ENCODE data around the gene COP1. TPM values are rescaled to one million over a fixed set of nuclear protein-coding genes. Genes with fewer than 3 reads are reported as not detected.

The COP1 gene
- total RNA-seq, 4 donors from 2014 or later = 46.2 to 76.3 (median 50.5) TPM

DNA sequence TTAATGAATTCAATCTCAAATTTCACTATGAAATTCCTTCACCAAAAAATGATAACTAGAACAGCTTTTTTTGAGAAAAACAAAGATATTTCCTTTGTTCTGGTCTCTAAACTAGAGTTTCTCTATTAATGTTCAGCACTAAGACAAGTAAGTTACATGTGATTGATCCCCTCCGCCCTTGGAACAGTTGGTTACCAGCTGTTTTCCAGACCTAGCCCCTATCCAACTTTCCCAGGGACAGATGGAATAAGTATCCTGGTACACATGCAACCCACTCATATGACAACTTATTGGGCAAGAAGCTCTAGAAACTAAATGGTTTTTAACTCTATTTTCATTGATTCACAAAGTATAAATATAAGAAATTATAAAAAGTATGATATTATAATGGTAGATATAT is 140.4 kb downstream of the COP1 start:
- WGBS, 2 donors = 83 to 85% methylated on average over 1 of the region's 1 CpG
- TF ChIP-seq CTCF (IDR thresholded peaks at IDR 0.05) = no peak
- TF ChIP-seq POLR2A (IDR thresholded peaks at IDR 0.05) = no peak
- H3K4me3 ChIP-seq (ENCODE audit: low read depth, poor library complexity, severe bottlenecking) = no peak overlapping the region
- intact Hi-C loops (cut with DNase I; ENCODE audit: low total_unique reads) = no loop called here
- DNase-seq (ENCODE audit: low spot score in 2 of 2) = no peak

DNA sequence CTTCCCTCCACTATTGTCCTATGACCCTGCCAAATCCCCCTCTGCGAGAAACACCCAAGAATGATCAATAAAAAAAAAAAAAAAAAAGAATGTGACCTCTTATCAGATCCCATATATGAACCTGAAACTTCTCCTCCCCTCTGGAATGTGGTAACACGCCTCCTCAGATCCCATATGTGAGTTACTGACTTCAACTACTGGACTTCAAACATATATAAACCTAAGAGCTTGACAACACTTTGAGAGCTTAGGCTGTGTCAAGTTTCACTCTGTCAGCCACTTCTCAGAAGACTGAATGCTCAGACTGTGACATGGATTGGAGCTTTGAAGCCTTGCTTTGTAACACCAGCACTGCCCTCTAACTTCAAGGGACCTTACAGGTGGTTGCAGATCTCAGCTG is 148.4 kb downstream of the COP1 start:
- WGBS, 2 donors = 72 to 73% methylated on average over 2 of the region's 2 CpGs

GRCh38 chr1:176056312-176056711 is 150.8 kb downstream of the COP1 start:
- 66 to 80% methylated on average over 3 of the region's 3 CpGs for WGBS, 2 donors
- TF ChIP-seq CTCF (IDR thresholded peaks at IDR 0.05) (no peak), POLR2A (IDR thresholded peaks at IDR 0.05) (no peak)
- no peak overlapping the region for H3K4me3 ChIP-seq (ENCODE audit: low read depth, poor library complexity, severe bottlenecking)
- no peak for DNase-seq (ENCODE audit: low spot score in 2 of 2)
- intact Hi-C loops (cut with DNase I; ENCODE audit: low total_unique reads) = no loop called here

More for the DNA sequence above, 148.4 kb downstream of the COP1 start:
- TF ChIP-seq POLR2A (IDR thresholded peaks at IDR 0.05) (no peak), CTCF (IDR thresholded peaks at IDR 0.05) (no peak)
- no peak overlapping the region for H3K4me3 ChIP-seq (ENCODE audit: low read depth, poor library complexity, severe bottlenecking)
- no peak for DNase-seq (ENCODE audit: low spot score in 2 of 2)
- intact Hi-C loops (cut with DNase I; ENCODE audit: low total_unique reads) = no loop called here

DNA sequence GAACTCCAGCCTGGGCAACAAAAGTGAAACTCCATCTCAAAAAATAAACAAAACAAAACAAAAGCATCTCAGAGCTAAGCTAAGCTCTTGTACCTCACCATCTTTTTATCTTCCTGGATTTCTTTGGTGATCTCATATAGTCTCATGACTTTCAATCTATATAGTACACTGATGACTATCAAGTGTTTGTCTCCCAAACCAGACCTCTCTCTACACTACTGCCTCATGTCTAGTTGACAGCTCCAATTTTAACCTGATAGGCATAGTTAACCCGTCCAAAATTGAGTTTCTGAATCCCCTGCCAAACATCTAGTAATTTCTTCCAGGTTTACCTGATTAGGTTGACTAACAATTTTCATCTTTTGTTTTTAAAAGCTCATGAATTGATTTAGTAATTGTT is 151.7 kb downstream of the COP1 start:
- intact Hi-C loops (cut with DNase I; ENCODE audit: low total_unique reads) = no loop called here
- 52 to 63% methylated on average over 1 of the region's 1 CpG for WGBS, 2 donors
- DNase-seq (ENCODE audit: low spot score in 2 of 2) = no peak
- no peak overlapping the region for H3K4me3 ChIP-seq (ENCODE audit: low read depth, poor library complexity, severe bottlenecking)
- no peak for TF ChIP-seq CTCF (IDR thresholded peaks at IDR 0.05)
- TF ChIP-seq POLR2A (IDR thresholded peaks at IDR 0.05) = no peak

- H3K4me3 ChIP-seq (ENCODE audit: low read depth, poor library complexity, severe bottlenecking) = no peak overlapping the region
- no peak for DNase-seq (ENCODE audit: low spot score in 2 of 2)
- 87 to 88% methylated on average over 4 of the region's 4 CpGs for WGBS, 2 donors
- intact Hi-C loops (cut with DNase I; ENCODE audit: low total_unique reads) = no loop called here
- TF ChIP-seq POLR2A (IDR thresholded peaks at IDR 0.05) (no peak), CTCF (IDR thresholded peaks at IDR 0.05) (no peak)
Measured at GRCh38 chr1:176051902-176052518, 155.1 kb downstream of the COP1 start.

- TF ChIP-seq CTCF (IDR thresholded peaks at IDR 0.05) (no peak), POLR2A (IDR thresholded peaks at IDR 0.05) (no peak)
- DNase-seq (ENCODE audit: low spot score in 2 of 2) = no peak
- no peak overlapping the region for H3K4me3 ChIP-seq (ENCODE audit: low read depth, poor library complexity, severe bottlenecking)
- intact Hi-C loops (cut with DNase I; ENCODE audit: low total_unique reads) = no loop called here
- WGBS, 2 donors = 60 to 72% methylated on average over 3 of the region's 3 CpGs
Measured at GRCh38 chr1:176051402-176051801, 155.7 kb downstream of the COP1 start.
